Measurements from ENCODE around the gene FN3K. TPM values are rescaled to one million over a fixed set of nuclear protein-coding genes. Genes with fewer than 3 reads are reported as not detected.

Gene FN3K
- total RNA-seq, 6 experiments from 2014 or later = 29.6 to 61.6 (median 45.5) TPM

DNA sequence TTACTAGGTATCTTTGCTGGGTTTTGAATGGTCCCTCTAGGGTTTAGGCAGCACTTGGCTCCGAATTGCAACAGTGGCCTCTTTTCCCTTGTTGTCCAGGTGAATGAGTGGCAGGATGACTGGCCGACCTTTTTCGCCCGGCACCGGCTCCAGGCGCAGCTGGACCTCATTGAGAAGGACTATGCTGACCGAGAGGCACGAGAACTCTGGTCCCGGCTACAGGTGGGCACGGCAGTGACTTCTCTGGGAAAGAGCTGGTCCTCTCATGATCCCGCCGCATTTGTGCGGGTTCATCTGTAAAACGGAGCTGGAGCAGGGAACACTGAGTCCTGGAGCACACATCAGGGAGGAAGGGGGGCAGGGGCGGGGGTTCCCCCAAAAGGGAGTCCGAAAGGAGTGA is 13.3 kb downstream of the FN3K start:
- 97% methylated on average over 13 of the region's 16 CpGs for WGBS (ENCODE audit: insufficient coverage, low coverage, low lambda C conversion rate, missing lambda C conversion rate)
- Histone ChIP-seq H3K27ac (no peak overlapping the region), H3K27me3 (no peaks in the 10 kb centered on the region), H3K36me3 (no peaks in the 10 kb centered on the region), H3K4me1 (peaks cover 0 to 7% (median 0%) of the 10 kb centered on the region in 4 donors), H3K9me3 (no peaks in the 10 kb centered on the region), H3K4me3 (no peak overlapping the region)
- ATAC-seq = no peak
- DNase-seq = peak in 1 of 3 donors; percentile 34
- intact Hi-C loops (cut with DNase I) = no loop called here
- TF ChIP-seq, protein P1, sequence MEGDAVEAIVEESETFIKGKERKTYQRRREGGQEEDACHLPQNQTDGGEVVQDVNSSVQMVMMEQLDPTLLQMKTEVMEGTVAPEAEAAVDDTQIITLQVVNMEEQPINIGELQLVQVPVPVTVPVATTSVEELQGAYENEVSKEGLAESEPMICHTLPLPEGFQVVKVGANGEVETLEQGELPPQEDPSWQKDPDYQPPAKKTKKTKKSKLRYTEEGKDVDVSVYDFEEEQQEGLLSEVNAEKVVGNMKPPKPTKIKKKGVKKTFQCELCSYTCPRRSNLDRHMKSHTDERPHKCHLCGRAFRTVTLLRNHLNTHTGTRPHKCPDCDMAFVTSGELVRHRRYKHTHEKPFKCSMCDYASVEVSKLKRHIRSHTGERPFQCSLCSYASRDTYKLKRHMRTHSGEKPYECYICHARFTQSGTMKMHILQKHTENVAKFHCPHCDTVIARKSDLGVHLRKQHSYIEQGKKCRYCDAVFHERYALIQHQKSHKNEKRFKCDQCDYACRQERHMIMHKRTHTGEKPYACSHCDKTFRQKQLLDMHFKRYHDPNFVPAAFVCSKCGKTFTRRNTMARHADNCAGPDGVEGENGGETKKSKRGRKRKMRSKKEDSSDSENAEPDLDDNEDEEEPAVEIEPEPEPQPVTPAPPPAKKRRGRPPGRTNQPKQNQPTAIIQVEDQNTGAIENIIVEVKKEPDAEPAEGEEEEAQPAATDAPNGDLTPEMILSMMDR (IDR thresholded peaks at IDR 0.05) = no peak
- no peak for TF ChIP-seq POLR2A (IDR thresholded peaks at IDR 0.05)

DNA sequence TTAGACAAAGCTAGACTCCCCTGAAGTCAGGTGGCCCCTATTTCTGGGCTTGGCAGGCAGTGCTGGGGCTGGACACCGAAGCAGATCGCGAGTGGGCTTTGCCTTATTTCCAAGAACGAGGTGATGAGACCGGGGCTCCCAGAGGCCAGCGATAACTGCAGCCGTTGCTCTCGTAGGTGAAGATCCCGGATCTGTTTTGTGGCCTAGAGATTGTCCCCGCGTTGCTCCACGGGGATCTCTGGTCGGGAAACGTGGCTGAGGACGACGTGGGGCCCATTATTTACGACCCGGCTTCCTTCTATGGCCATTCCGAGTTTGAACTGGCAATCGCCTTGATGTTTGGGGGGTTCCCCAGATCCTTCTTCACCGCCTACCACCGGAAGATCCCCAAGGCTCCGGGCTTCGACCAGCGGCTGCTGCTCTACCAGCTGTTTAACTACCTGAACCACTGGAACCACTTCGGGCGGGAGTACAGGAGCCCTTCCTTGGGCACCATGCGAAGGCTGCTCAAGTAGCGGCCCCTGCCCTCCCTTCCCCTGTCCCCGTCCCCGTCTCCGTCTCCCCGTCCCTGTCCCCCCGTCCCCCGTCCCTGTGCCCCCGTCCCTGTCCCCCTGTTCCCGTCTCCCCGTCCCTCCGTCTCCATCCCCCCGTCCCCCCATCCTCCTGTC is 15.0 kb downstream of the FN3K start:
- H3K36me3 ChIP-seq = no peaks in the 10 kb centered on the region
- DNase-seq = peak in 1 of 3 donors; percentile 55
- H3K27me3 ChIP-seq = no peaks in the 10 kb centered on the region
- ATAC-seq = no peak
- 93% methylated on average over 28 of the region's 40 CpGs for WGBS (ENCODE audit: insufficient coverage, low coverage, low lambda C conversion rate, missing lambda C conversion rate)
- intact Hi-C loops (cut with DNase I) = loop anchor here in 1 of 2 donors (10.0 kb wide), 1 partner anchor 86 kb away; no protein-coding TSS in a partner anchor
- TF ChIP-seq POLR2A (IDR thresholded peaks at IDR 0.05) = no peak
- TF ChIP-seq, protein P1 (IDR thresholded peaks at IDR 0.05) = no peak
- H3K4me1 ChIP-seq = peaks cover 0 to 7% (median 0%) of the 10 kb centered on the region in 4 donors
- H3K27ac ChIP-seq = no peak overlapping the region
- no peak overlapping the region for H3K4me3 ChIP-seq
- no peaks in the 10 kb centered on the region for H3K9me3 ChIP-seq

DNA sequence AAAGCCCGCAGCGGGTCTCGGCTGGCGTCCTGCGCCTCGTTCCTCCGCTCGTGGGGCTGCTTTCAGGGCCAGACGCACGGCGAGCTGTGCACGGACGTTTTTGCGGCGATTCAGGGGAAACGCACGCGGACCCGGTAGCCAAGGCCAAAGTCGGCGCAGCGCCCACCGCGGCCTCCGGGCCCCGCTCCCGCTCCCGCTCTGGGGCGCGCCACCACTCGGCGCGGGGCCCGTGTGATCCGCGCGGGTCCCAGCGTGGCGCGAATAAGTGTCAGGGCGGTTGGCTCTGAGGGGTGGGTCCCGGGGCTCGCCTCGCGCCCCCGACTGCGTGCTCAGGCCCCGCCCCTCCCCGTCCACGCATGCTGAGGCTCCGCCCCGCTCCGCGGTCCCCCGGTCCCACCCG is 15.8 kb downstream of the FN3K start:
- Histone ChIP-seq H3K27me3 (no peaks in the 10 kb centered on the region), H3K4me3 (peak overlapping the region; percentile 49 to 86 (median 66)), H3K36me3 (no peaks in the 10 kb centered on the region), H3K9me3 (no peaks in the 10 kb centered on the region), H3K27ac (peak overlapping the region in 2 of 3 donors; percentile 31 to 55), H3K4me1 (peaks cover 0 to 7% (median 0%) of the 10 kb centered on the region in 4 donors)
- DNase-seq (peak in 1 of 3 donors; percentile 42), ATAC-seq (no peak)
- TF ChIP-seq POLR2A (IDR thresholded peaks at IDR 0.05) = no peak
- TF ChIP-seq, protein P1 (IDR thresholded peaks at IDR 0.05) = no peak
- intact Hi-C loops (cut with DNase I) = loop anchor here in 1 of 2 donors (10.0 kb wide), 1 partner anchor 86 kb away; no protein-coding TSS in a partner anchor
- WGBS (ENCODE audit: insufficient coverage, low coverage, low lambda C conversion rate, missing lambda C conversion rate) = 9% methylated on average over 10 of the region's 56 CpGs

DNA sequence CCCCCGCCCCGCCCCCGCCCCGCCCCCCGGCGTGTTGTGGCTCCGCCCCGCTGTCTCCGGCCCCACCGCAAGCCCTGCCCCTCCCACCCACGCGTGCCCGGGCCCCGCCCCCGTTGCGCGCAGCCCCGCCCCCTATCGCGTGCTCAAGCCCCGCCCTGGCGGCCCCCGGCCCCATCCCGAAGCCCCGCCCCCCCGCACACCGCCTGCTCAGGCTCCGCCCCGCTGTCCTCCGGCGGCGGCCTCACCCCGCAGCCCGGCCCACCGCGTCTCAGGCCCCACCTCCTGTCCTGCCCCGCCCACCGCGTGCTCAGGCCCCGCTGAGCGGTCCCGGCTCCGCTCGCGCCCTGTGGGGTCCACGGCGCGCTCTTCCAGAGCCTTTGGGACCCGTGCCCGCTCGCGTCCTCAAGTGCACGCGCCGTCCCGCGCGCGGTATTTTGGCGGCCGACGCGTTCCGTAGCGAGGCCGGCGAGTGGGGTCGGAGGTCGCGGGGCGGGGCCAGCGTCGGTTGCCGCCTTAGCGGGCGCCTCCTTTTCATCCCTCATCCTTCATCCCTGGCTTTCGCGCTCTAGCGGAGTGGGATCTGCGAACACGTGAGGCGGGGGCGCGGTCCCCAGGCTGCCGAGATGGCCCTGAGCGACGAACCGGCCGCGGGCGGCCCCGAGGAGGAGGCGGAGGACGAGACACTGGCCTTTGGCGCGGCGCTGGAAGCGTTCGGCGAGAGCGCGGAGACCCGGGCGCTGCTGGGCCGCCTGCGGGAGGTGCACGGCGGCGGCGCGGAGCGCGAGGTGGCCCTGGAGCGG is 16.4 kb downstream of the FN3K start, which contains the start of gene TBCD:
TBCD (plus strand) TSS at position 495 of the 800 bp plus-strand sequence; CDS start at position 624, 129 bp downstream.
- ATAC-seq (peak; percentile 86 to 94 (median 91)), DNase-seq (peak; percentile 93 to 94 (median 93))
- intact Hi-C loops (cut with DNase I) = loop anchor here in 1 of 2 donors (10.0 kb wide), 1 partner anchor 87 kb away; no protein-coding TSS in a partner anchor
- Histone ChIP-seq H3K27ac (peak within 1 kb of the TSS in 2 of 3 donors; percentile 61 to 62), H3K4me3 (peak within 1 kb of the TSS; percentile 86 to 96 (median 89)), H3K9me3 (no peaks in the 10 kb centered on the region), H3K36me3 (no peaks in the 10 kb centered on the region), H3K27me3 (no peaks in the 10 kb centered on the region), H3K4me1 (peaks cover 0 to 7% (median 0%) of the 10 kb centered on the region in 4 donors)
- no peak for TF ChIP-seq POLR2A (IDR thresholded peaks at IDR 0.05)
- WGBS (ENCODE audit: insufficient coverage, low coverage, low lambda C conversion rate, missing lambda C conversion rate) = 2% methylated on average over 10 of the region's 114 CpGs
